Neural progenitor cell (in vitro differentiated cells): Measurements from ENCODE around the gene LRFN5.

Experiments used
- CTCF ChIP-seq: fragments of 200-600 bp; sonication (generic); IDR thresholded peaks from 2 replicates; pipeline ENCODE4 v1.5.1; 2017; ENCODE audit warnings: antibody characterized with exemption, mild to moderate bottlenecking
- EZH2 ChIP-seq: fragments of 200-600 bp; sonication (generic); IDR thresholded peaks from 2 replicates; pipeline ENCODE4 v1.6.1; 2017; ENCODE audit warnings: antibody characterized with exemption, mild to moderate bottlenecking, moderate library complexity

GRCh38 chr14:41901089-41901488, 294.4 kb downstream of the LRFN5 start:
- TF ChIP-seq EZH2 (no peak), CTCF (no peak)
